Activated B cell treated with CpG ODN at 0.5 μM for 24 hours (primary cell): Measurements from ENCODE around the gene SF3B2. TPM values are rescaled to one million over a fixed set of nuclear protein-coding genes. Genes with fewer than 3 reads are reported as not detected.

Experiments used
- ATAC-seq: fragments of 200-7000 bp; cut with Tn5 transposase; one replicate; pipeline ENCODE4 v1.10.0; 2021; ENCODE audit warnings: low read depth, mild to moderate bottlenecking, moderate library complexity
- CTCF ChIA-PET: fragments of 350-600 bp; sonication (Branson Sonifier 250); formaldehyde crosslinking; loops from one replicate; lab custom pipeline; 2021; ENCODE audit warnings: antibody characterized with exemption; lab: Charles Lee
- POLR2A ChIA-PET: fragments of 350-600 bp; sonication (Branson Sonifier 250); formaldehyde crosslinking; loops from one replicate; lab custom pipeline; 2021; ENCODE audit warnings: antibody characterized with exemption; lab: Charles Lee
- DNase-seq: peaks from one replicate; pipeline ENCODE4 v3.0.0; 2022
- H3K27ac Mint-ChIP-seq: one replicate; pipeline ENCODE4 v1.8.0; 2020; ENCODE audit warnings: mixed read lengths
- H3K27me3 Mint-ChIP-seq: one replicate; pipeline ENCODE4 v1.8.0; 2021; ENCODE audit warnings: mixed read lengths
- H3K36me3 Mint-ChIP-seq: one replicate; pipeline ENCODE4 v1.8.0; 2021; ENCODE audit warnings: low read depth, mixed read lengths
- H3K4me1 Mint-ChIP-seq: one replicate; pipeline ENCODE4 v1.8.0; 2021; ENCODE audit warnings: mixed read lengths
- H3K4me3 Mint-ChIP-seq: one replicate; pipeline ENCODE4 v1.8.0; 2020; ENCODE audit warnings: mild to moderate bottlenecking, mixed read lengths
- H3K9me3 Mint-ChIP-seq: one replicate; pipeline ENCODE4 v1.8.0; 2020; ENCODE audit warnings: mixed read lengths
- intact Hi-C: fragments of 100-400 bp; cut with micrococcal nuclease; formaldehyde crosslinking; loops from one replicate; pipeline ENCODE4 v1.15.1; 2024
- total RNA-seq: library from RNA; stranded (reverse); gene quantifications from 2 replicates; pipeline ENCODE4 v1.2.3, GENCODE V29; 2022
- TF ChIP-seq, protein P1 (sequence below): fragments of 200-600 bp; IDR thresholded peaks from one replicate; pipeline ENCODE4 v1.8.0; 2022; ENCODE audit warnings: antibody characterized with exemption, mild to moderate bottlenecking

SF3B2 gene
- total RNA-seq, 1 donor from 2014 or later, result 219 TPM

DNA sequence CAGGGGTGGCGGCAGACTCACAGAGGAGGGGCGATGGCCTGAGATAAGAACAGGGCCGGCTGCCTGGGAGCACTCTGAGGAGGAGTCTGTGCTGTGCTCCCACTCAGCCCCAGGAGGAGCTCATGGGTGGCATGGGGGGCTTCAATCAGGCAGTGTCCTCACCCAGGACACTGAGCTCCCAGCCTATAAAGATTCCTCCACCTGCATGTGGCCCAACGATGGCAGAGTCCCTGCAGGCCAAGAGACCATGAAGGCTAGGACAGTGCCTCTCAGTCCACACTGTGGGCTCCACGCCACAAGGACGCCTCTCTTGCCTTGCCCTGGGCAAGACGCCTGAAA lies 38.4 kb upstream of the SF3B2 start:
- no peaks in the 10 kb centered on the region for H3K4me1 Mint-ChIP-seq
- no peaks in the 10 kb centered on the region for H3K36me3 Mint-ChIP-seq

DNA sequence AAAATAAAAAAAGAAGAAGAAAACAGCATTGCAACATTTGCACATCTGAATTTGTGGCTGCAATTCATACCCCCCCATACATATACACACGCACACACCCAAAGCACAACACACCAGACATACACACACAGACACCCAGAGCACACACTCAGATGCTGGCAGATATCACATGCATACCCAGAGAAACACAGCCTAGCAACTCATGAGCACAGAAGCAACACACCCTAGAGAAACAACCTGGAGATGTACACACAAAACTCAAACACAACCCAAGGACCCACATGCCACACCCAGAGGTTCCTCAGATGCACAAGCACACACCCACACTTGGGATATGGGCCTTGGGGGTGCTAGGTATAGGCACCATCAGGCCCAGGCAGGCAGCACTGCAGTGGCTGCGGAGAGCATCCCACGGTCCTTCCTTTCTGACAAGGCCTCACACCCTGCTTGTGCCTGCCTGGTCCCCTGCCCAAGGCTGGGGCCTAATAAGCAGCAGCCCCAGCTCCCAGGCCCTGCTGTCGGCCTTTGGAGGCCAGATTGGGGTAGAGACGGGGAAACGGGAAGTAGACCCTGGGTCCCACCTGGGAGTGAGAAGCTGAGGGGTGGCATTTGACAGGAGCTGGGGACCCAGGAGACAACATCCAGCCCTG lies 37.2 kb upstream of the SF3B2 start:
- peaks cover 13% of the 10 kb centered on the region for H3K27me3 Mint-ChIP-seq
- DNase-seq (no peak), ATAC-seq (no peak)
- CTCF ChIA-PET, result interaction anchor here (1.0 kb wide), 1 partner anchor 30 kb away, joined by 3 read pairs; no protein-coding TSS in a partner anchor
- no peaks in the 10 kb centered on the region for H3K4me1 Mint-ChIP-seq
- intact Hi-C loops, result no loop called here
- TF ChIP-seq, protein P1, sequence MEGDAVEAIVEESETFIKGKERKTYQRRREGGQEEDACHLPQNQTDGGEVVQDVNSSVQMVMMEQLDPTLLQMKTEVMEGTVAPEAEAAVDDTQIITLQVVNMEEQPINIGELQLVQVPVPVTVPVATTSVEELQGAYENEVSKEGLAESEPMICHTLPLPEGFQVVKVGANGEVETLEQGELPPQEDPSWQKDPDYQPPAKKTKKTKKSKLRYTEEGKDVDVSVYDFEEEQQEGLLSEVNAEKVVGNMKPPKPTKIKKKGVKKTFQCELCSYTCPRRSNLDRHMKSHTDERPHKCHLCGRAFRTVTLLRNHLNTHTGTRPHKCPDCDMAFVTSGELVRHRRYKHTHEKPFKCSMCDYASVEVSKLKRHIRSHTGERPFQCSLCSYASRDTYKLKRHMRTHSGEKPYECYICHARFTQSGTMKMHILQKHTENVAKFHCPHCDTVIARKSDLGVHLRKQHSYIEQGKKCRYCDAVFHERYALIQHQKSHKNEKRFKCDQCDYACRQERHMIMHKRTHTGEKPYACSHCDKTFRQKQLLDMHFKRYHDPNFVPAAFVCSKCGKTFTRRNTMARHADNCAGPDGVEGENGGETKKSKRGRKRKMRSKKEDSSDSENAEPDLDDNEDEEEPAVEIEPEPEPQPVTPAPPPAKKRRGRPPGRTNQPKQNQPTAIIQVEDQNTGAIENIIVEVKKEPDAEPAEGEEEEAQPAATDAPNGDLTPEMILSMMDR, result no peak
- no peaks in the 10 kb centered on the region for H3K9me3 Mint-ChIP-seq
- POLR2A ChIA-PET, result interaction anchor here (0.7 kb wide), 1 partner anchor 29 kb away, joined by 8 read pairs; no protein-coding TSS in a partner anchor
- no peaks in the 10 kb centered on the region for H3K36me3 Mint-ChIP-seq
- H3K4me3 Mint-ChIP-seq, result no peak overlapping the region
- no peak overlapping the region for H3K27ac Mint-ChIP-seq

More for the DNA sequence above, 38.4 kb upstream of the SF3B2 start:
- Mint-ChIP-seq H3K27ac (no peak overlapping the region), H3K4me3 (no peak overlapping the region), H3K9me3 (no peaks in the 10 kb centered on the region), H3K27me3 (peaks cover 13% of the 10 kb centered on the region)
- ChIA-PET CTCF (interaction anchor here (1.9 kb wide), 1 partner anchor 9 kb away, joined by 9 read pairs; no protein-coding TSS in a partner anchor), POLR2A (interaction anchor here (1.9 kb wide), 1 partner anchor 11 kb away, joined by 8 read pairs; the partner anchor contains the start of genes BANF1 and EIF1AD)
- ATAC-seq (no peak), DNase-seq (no peak)
- TF ChIP-seq, protein P1, result no peak
- intact Hi-C loops, result no loop called here

DNA sequence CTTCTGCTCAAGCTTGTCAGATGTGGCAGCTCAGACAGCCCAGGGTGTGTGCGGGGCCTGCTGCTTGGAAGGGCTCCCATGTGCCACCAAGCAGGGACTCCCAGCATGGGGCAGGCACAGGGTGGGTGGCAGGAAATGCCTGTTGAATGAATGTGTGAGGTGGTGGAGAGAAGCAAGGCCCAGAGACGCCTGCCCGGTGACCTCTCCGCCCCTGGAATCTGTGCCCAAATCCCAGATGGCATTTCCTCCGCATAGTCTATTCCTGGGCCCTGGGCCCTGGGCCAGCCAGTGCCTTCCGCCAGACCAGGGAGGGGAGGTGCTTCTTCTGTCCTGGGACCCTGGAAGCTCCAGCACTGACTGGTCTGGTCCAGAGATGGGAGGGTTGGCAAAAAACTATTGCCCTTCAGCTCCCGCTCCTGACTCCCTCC lies 36.7 kb upstream of the SF3B2 start:
- peaks cover 10% of the 10 kb centered on the region for H3K27me3 Mint-ChIP-seq
- no peaks in the 10 kb centered on the region for H3K36me3 Mint-ChIP-seq
- CTCF ChIA-PET, result interaction anchor here (1.0 kb wide), 1 partner anchor 30 kb away, joined by 3 read pairs; no protein-coding TSS in a partner anchor
- no peak overlapping the region for H3K27ac Mint-ChIP-seq
- no peaks in the 10 kb centered on the region for H3K4me1 Mint-ChIP-seq
- DNase-seq, result no peak
- POLR2A ChIA-PET, result no interaction called here
- TF ChIP-seq, protein P1, result no peak
- no peaks in the 10 kb centered on the region for H3K9me3 Mint-ChIP-seq
- H3K4me3 Mint-ChIP-seq, result no peak overlapping the region
- no peak for ATAC-seq
- intact Hi-C loops, result no loop called here

DNA sequence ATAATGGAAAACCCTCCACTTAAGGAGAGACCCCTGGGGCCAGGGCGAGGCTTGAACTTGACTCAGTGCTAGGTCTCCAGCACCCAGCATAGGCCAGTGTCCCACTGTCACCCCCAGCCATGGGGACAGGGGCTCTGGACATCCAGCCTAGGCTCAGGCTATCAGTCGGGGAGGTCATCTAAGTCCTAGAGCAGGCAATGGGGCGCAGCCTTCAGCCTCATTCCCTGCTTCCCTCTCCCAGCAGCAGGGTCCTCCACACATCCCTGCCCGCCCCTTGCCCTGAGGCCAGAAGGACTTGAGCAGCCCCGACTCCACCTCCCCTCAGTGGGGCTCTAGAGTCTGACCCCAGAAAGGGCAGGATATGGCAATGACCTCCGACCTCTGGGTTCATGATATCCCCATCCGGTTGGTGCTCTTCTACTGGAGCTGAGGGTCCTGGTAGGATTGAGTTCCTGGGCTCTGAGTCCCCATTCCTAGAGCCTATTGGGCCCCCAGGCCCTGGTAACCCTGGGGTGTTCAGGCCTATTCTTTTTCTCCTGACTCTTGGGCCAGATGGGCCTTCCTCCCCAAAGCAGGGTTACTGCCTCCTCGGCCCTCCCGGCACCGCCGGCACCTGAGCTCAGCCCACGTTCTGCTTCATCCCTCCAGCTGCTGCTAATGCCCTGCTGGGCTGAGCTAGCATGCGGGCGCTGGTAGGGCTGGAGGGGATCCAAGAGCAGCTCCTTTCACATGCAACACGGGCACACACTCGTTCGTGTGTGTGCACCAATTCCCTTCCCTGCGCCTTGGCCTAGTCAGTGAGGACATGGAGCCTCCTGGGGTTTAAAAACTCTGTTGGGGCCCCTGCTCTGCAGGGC lies 36.0 kb upstream of the SF3B2 start:
- intact Hi-C loops, result no loop called here

More for the DNA sequence above, 36.0 kb upstream of the SF3B2 start:
- Mint-ChIP-seq H3K4me3 (no peak overlapping the region), H3K9me3 (no peaks in the 10 kb centered on the region), H3K27me3 (peaks cover 9% of the 10 kb centered on the region), H3K4me1 (no peaks in the 10 kb centered on the region), H3K36me3 (no peaks in the 10 kb centered on the region), H3K27ac (no peak overlapping the region)
- TF ChIP-seq, protein P1, result no peak
- no peak for ATAC-seq
- no peak for DNase-seq
- POLR2A ChIA-PET, result no interaction called here
- CTCF ChIA-PET, result interaction anchor here (1.0 kb wide), 1 partner anchor 29 kb away, joined by 3 read pairs; no protein-coding TSS in a partner anchor
